Calu3 (cell line): ENCODE data around the gene DPP6. TPM values are rescaled to one million over a fixed set of nuclear protein-coding genes. Genes with fewer than 3 reads are reported as not detected.
"Not testable (repeated sequence)": the region's sequence is repeated elsewhere in the genome, so short reads cannot be mapped to it uniquely, and the experiment has no call there.

Experiments
- Bru-seq: library from RNA; stranded (reverse); fragments of 400-500 nt; gene quantifications from one replicate; lab custom pipeline; 2021; lab: Mats Ljungman, UMichigan
- BruChase-seq, 2 experiments: library from RNA; stranded (reverse); fragments of 400-500 nt; gene quantifications; one replicate each; lab custom pipeline; 2021; lab: Mats Ljungman, UMichigan
- BruUV-seq: library from RNA; stranded (reverse); fragments of 400-500 nt; replicated peaks from 2 replicates; lab custom pipeline; 2021; lab: Mats Ljungman, UMichigan
- CTCF ChIA-PET: fragments of 300-600 bp; sonication (Branson Sonifier 250); formaldehyde crosslinking; loops from one replicate; lab custom pipeline; 2022; ENCODE audit warnings: antibody characterized with exemption; lab: Charles Lee
- DNase-seq: peaks from one replicate; pipeline ENCODE4 v3.0.0; 2022
- H3K27ac Mint-ChIP-seq: one replicate; pipeline ENCODE4 v1.8.0; 2022; ENCODE audit warnings: mixed read lengths; ENCODE audit not compliant: unreplicated experiment
- H3K27me3 Mint-ChIP-seq: one replicate; pipeline ENCODE4 v1.8.0; 2022; ENCODE audit warnings: mixed read lengths; ENCODE audit not compliant: unreplicated experiment
- H3K36me3 Mint-ChIP-seq: one replicate; pipeline ENCODE4 v1.8.0; 2022; ENCODE audit warnings: mild to moderate bottlenecking, moderate library complexity, mixed read lengths; ENCODE audit not compliant: insufficient read depth, unreplicated experiment
- H3K4me1 Mint-ChIP-seq: one replicate; pipeline ENCODE4 v1.8.0; 2022; ENCODE audit warnings: mild to moderate bottlenecking, low read depth, mixed read lengths; ENCODE audit not compliant: unreplicated experiment
- H3K4me3 Mint-ChIP-seq: one replicate; pipeline ENCODE4 v1.8.0; 2022; ENCODE audit warnings: mild to moderate bottlenecking, low read depth, moderate library complexity, mixed read lengths; ENCODE audit not compliant: unreplicated experiment
- H3K9me3 Mint-ChIP-seq: one replicate; pipeline ENCODE4 v1.8.0; 2022; ENCODE audit warnings: low read depth, mixed read lengths; ENCODE audit not compliant: unreplicated experiment
- intact Hi-C: fragments of 100-400 bp; cut with micrococcal nuclease; formaldehyde crosslinking; loops from one replicate; pipeline ENCODE4 v1.10.0; 2022; ENCODE audit not compliant: unreplicated experiment
- long read RNA-seq: library from polyadenylated mRNA; stranded (forward); transcript quantifications from one replicate; pipeline ENCODE4 v2.0.0, GENCODE V29; 2022
- total RNA-seq: library from RNA; stranded (reverse); gene quantifications from 2 replicates; pipeline ENCODE4 v1.2.3, GENCODE V29; 2022

Gene DPP6
- not detected in 2 replicates for total RNA-seq
- percentile 5 among the genes with signal in this experiment for Bru-seq, nascent RNA
- percentile 9 among the genes with signal in this experiment for BruChase-seq, experiment 1, labeled RNA remaining after a 6-hour chase
- BruChase-seq, experiment 2, labeled RNA remaining after a 2-hour chase = percentile 10 among the genes with signal in this experiment
- long read RNA-seq, partial matches to known transcripts = 0 of 1 reads
- long read RNA-seq, other reads (novel, unspliced or antisense) = 1 of 1 reads

DNA sequence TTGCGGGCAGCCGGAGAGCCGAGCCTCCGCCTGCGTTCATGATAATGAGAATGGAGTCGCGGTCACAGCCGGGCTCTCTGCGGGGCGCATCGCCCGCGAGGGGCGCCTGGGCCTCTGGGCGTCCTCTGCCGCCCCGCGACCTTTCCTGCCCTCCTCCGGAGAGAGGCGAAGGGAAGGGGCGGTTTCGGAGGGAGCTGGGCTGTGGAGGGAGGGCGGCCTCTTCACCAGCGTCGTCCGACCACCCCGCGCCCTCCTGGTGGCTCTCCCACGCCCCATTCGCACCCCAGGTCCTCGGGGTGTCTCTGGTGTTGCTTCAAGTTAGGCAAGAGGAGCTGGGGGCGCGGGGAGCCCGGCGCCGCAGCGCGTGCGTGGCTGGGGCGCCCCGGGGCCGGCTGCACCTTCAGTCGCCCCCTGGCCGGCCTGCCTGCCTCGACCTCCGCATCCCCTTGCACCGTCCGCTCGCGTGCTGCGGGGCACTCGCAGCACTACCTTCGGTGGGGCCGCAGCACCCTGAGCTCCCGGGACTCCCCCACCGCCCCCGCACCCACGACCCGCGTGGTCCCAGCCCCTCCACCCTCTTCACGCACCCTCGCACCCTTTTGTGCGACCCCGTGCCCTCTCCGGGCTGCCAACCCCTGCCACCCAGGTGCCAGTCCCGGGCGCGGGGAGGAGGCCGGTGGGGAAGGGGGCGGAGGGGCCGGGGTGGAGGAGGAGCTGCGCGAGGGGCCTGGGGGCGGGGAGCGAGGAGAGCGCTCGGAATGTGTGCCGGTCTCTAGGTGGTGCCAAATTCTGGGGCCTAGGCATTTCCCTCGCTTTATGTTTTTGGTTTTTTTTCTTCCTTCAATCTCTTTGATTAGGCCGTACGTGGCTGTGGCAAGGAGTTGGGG is at the start of gene DPP6:
Gene DPP6 (plus strand): TSS at position 756 of the 887 bp plus-strand sequence.
- DNase-seq, H3K27ac Mint-ChIP-seq, intact Hi-C loops, H3K9me3 Mint-ChIP-seq, H3K27me3 Mint-ChIP-seq, CTCF ChIA-PET, H3K4me1 Mint-ChIP-seq, H3K36me3 Mint-ChIP-seq, BruUV-seq, H3K4me3 Mint-ChIP-seq: not testable (repeated sequence)

DNA sequence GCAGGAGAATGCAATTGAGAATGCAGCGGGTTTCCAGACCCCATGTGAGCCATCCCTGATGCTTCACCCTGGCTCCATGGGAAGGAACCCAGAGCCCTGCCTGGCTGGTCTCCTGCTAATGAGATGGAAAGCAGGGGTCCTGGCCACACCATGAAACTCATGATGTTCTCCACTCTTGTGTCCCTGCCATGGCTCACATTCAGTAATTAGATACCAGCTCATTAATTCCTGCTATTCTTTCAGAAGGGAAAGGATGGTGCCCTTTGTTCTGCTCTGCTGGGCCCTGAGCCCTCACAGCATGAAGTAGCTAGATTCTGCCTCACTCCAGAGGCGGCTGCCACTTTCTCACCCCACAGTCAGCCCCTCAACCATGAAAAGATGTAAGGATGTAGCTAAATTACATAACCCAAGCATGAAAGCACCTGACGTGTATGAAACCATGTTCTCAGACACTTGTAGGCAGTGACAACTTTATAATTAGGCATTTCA is 42.7 kb upstream of the DPP6 start:
- H3K9me3 Mint-ChIP-seq, H3K4me1 Mint-ChIP-seq, BruUV-seq, CTCF ChIA-PET, DNase-seq, intact Hi-C loops, H3K27me3 Mint-ChIP-seq, H3K27ac Mint-ChIP-seq, H3K4me3 Mint-ChIP-seq, H3K36me3 Mint-ChIP-seq: not testable (repeated sequence)

DNA sequence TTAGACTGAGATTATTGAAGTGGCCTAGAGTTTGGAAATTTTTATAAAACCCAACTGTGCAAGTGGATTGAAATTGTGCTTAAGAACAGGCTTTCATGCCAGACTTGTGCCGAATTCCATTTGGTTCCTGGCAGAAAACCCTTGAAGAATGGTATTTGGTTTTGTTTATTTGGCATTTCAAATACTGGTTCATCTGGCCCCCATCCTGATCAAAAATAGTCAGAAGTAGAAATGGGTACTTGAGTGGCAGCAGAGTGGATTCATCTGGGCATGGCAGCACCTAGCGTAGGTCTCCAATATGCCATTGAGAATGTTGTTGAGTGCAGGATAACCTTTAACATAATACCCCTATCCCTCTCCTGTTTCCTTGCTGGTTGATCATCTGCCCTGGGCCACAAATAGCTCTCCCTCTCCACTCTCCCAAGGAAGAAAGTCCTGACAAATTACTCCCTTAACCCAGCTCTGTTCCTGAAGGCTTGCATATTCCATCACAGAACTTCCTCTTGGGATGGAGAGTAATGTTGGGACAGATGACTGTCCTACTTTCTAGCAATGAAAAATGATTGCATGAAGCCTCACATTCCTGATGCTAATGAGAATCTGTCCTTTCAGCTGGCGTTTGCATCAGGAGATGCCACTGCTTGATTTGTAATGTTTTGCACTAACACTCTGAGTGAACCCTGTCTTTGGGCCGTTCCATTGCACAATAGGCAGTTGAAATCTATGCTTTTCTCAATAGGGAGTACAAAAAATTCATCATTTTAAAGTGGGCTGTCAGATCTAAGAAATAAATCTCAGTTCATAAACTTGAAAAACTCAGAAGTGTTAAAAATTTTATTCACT is 41.3 kb upstream of the DPP6 start:
- H3K36me3 Mint-ChIP-seq, CTCF ChIA-PET, BruUV-seq, H3K27ac Mint-ChIP-seq, H3K4me3 Mint-ChIP-seq, H3K4me1 Mint-ChIP-seq, DNase-seq, H3K27me3 Mint-ChIP-seq, intact Hi-C loops: not testable (repeated sequence)
- peaks cover 14% of the 10 kb centered on the region for H3K9me3 Mint-ChIP-seq

DNA sequence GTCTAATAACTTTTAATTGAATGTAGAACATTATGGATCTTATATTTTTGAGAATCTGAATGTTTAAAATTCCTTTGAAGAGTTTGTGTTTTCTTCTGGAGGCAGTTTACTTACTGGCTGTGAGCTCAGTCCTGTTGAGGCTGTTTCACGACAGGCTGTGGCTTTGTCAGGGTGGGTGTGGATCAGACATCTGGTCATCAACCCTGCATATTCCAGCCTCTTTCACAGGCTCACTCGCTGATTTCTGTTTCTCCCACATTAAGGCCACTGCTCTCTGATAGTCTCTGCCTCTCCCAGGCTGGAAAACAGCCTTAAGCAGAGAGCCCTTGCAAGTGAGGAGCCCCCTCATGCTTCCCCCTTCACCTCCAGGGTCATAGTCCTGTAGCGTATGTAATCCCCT is 39.4 kb upstream of the DPP6 start:
- H3K36me3 Mint-ChIP-seq, BruUV-seq, H3K4me3 Mint-ChIP-seq, H3K27ac Mint-ChIP-seq, H3K27me3 Mint-ChIP-seq, H3K4me1 Mint-ChIP-seq, CTCF ChIA-PET, DNase-seq, intact Hi-C loops: not testable (repeated sequence)
- H3K9me3 Mint-ChIP-seq = peaks cover 16% of the 10 kb centered on the region

DNA sequence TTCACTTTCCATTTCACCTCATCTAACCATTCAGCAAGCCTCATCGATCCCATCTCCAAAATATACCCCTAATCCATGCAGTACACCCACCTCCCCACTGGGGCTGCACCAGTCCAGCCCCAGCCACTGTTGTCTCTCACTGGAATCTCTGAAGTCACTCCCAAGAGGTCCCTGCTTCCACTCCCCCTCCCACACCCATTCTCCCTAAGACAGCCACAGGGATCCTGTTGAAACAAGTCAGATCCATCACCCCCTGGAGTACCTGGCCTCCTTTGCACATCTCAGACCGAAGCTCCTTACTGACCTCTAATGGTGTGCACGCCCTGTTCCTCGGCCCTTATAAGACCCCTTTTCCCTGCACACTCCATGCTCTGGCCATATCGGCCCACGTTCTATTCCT is 36.6 kb upstream of the DPP6 start:
- H3K36me3 Mint-ChIP-seq, H3K4me3 Mint-ChIP-seq, CTCF ChIA-PET, DNase-seq, H3K4me1 Mint-ChIP-seq, BruUV-seq, H3K27me3 Mint-ChIP-seq, intact Hi-C loops, H3K27ac Mint-ChIP-seq: not testable (repeated sequence)
- peaks cover 24% of the 10 kb centered on the region for H3K9me3 Mint-ChIP-seq

DNA sequence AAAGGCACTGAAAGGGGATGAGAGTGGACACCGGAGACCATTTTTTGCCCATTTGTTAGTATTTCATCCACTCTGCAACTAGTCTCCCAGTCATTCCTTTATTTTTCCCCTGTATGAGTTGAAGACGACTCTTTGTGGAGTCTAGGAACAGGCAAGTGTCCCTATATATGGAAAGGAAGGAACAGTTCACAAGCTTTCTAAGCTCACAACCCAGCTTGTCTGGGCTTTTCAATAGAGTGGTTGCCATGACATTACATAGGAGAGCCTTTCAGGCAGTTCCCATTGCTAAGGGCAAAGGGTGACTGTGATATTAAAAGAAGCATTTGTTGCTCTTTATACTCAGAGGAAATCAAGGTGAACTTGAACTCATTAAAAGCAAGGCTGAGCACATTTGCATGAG is 33.8 kb upstream of the DPP6 start:
- CTCF ChIA-PET, intact Hi-C loops, BruUV-seq, H3K4me3 Mint-ChIP-seq, H3K27ac Mint-ChIP-seq, H3K27me3 Mint-ChIP-seq, H3K36me3 Mint-ChIP-seq, DNase-seq, H3K4me1 Mint-ChIP-seq: not testable (repeated sequence)
- H3K9me3 Mint-ChIP-seq = peaks cover 30% of the 10 kb centered on the region

DNA sequence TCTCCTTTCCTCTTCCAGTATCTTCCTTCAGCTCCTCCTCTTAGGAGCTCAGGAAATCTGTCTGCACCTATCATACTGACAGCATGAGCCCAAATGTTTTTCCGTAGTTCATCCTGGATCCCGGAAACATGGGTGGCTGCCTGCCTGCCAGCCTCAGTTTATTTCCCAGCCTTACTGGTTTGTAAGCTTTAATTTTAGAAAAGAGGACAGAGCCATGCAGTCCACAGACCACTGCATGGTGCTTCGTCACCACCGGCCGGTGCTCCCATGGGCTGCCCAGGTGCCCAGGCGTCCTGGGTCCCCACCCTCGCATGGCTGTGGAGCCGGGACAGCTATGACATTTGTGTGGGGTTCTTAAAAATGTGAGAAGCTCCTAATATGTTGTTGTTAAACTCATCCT is 24.4 kb upstream of the DPP6 start:
- peaks cover 10% of the 10 kb centered on the region for H3K9me3 Mint-ChIP-seq
- BruUV-seq, intact Hi-C loops, H3K27ac Mint-ChIP-seq, DNase-seq, H3K36me3 Mint-ChIP-seq, H3K4me3 Mint-ChIP-seq, H3K27me3 Mint-ChIP-seq, CTCF ChIA-PET, H3K4me1 Mint-ChIP-seq: not testable (repeated sequence)

DNA sequence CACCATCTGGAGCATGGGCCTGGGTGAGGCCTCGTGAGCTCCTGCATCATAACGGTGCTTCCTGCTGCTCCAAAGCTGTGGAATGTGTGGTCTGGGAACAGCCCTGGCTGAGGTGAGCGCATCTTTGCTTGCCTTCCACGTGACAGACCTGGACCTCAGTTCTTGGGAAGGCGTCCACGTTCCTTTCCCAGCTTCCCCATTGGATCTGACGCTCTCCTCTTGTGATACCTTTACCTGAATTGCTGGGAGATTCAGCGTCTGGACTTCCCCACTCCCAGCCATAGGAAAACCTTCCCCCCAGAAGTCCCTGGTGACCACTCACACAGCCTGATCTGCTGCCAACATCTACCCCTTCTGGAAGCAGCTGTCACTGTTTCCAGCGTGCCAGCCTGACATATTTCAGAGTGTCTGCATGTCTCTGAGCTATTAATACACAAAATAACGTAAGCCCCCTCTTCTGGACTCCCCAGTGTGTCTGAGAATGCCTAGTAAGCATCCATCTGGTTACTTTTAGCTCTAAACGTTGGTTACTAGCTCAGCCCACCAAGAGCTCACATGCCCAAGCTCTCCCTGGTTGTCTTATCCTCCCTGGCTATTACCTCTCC is 21.6 kb upstream of the DPP6 start:
- H3K27ac Mint-ChIP-seq, H3K36me3 Mint-ChIP-seq, H3K4me1 Mint-ChIP-seq, intact Hi-C loops, H3K4me3 Mint-ChIP-seq, BruUV-seq, DNase-seq, H3K27me3 Mint-ChIP-seq, CTCF ChIA-PET: not testable (repeated sequence)
- H3K9me3 Mint-ChIP-seq = peaks cover 14% of the 10 kb centered on the region
